Measurements from ENCODE around the gene NOM1. TPM values are rescaled to one million over a fixed set of nuclear protein-coding genes. Genes with fewer than 3 reads are reported as not detected.

Gene NOM1
- total and polyA plus RNA-seq, 2 donors (not counting 3 experiments of a cell fraction or from before 2014, with no cell fraction given): 13.7 to 38.6 TPM

DNA sequence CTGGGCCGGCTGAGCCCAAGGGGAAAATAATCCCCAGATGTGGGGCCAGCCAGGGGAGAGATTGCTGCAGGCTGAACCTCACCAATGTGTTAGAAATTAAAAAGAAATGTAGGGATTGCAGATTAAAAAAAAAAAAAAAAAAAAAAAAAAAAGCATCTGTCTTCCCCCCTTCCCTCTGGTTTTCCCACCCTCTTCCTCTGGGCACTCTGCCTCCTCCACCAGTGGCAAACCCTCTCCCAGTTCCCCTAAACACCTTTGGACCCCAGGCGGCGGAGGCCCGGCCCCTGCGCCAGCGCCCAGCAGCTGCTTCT, 53.9 kb downstream of the NOM1 start:
- dilution Hi-C loops (cut with MboI; ENCODE audit: extremely low pct_ligation_motif_present, low sequenced_read_pairs) (no loop called here), intact Hi-C loops (cut with micrococcal nuclease) (loop anchor here (2.0 to 5.0 kb wide), 2 partner anchors 15 to 134 kb away; partner anchors contain the start of gene UBE3C)
- TF ChIP-seq GATA2 (IDR thresholded peaks at IDR 0.05; ENCODE audit: insufficient read depth, insufficient read length, low read depth, low read length) (no peak), POLR2A (IDR thresholded peaks at IDR 0.05; ENCODE audit: low read depth, low read length) (no peak), EZH2 (IDR thresholded peaks at IDR 0.05; ENCODE audit: borderline replicate concordance, low read depth, low read length, severe bottlenecking) (no peak), FOS (IDR thresholded peaks at IDR 0.05; ENCODE audit: borderline replicate concordance, insufficient read depth, low read length) (no peak), JUN (IDR thresholded peaks at IDR 0.05; ENCODE audit: borderline replicate concordance, insufficient read depth, insufficient read length, low read depth) (no peak), MYC (IDR thresholded peaks at IDR 0.05; ENCODE audit: low read depth, low read length) (no peak), POLR2AphosphoS5 (IDR thresholded peaks at IDR 0.05; ENCODE audit: insufficient read depth, low read depth, low read length) (no peak)
- TF ChIP-seq, protein P1, sequence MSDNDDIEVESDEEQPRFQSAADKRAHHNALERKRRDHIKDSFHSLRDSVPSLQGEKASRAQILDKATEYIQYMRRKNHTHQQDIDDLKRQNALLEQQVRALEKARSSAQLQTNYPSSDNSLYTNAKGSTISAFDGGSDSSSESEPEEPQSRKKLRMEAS (IDR thresholded peaks at IDR 0.05; ENCODE audit: insufficient read depth, insufficient read length): no peak
- TF ChIP-seq, protein P2, sequence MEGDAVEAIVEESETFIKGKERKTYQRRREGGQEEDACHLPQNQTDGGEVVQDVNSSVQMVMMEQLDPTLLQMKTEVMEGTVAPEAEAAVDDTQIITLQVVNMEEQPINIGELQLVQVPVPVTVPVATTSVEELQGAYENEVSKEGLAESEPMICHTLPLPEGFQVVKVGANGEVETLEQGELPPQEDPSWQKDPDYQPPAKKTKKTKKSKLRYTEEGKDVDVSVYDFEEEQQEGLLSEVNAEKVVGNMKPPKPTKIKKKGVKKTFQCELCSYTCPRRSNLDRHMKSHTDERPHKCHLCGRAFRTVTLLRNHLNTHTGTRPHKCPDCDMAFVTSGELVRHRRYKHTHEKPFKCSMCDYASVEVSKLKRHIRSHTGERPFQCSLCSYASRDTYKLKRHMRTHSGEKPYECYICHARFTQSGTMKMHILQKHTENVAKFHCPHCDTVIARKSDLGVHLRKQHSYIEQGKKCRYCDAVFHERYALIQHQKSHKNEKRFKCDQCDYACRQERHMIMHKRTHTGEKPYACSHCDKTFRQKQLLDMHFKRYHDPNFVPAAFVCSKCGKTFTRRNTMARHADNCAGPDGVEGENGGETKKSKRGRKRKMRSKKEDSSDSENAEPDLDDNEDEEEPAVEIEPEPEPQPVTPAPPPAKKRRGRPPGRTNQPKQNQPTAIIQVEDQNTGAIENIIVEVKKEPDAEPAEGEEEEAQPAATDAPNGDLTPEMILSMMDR (IDR thresholded peaks at IDR 0.05; ENCODE audit: extremely low read depth in 1 of 2, insufficient read depth in 1 of 2, low read depth in 1 of 2, low read length in 2 of 2): no peak
- Histone ChIP-seq H3K9ac (replicated peaks; ENCODE audit: extremely low read depth, insufficient read depth, low read length) (no peak overlapping the region), H3K36me3 (ENCODE audit: control insufficient read depth in 2 of 2, extremely low read depth in 1 of 2, insufficient read depth in 2 of 2, low read length in 2 of 2) (no peaks in the 10 kb centered on the region), H3K4me2 (ENCODE audit: insufficient read depth, low read length) (no peak overlapping the region), H3K4me3 (replicated peaks in 1 of 3; ENCODE audit: insufficient read depth in 1 of 3, low read depth in 1 of 3, low read length in 3 of 3) (no peak overlapping the region), H3K27ac (ENCODE audit: insufficient read depth, low read depth, low read length) (no peak overlapping the region), H3K9me1 (replicated peaks; ENCODE audit: control insufficient read depth, extremely low read depth, insufficient read depth, low read length) (no peaks in the 10 kb centered on the region), H2AFZ (ENCODE audit: low read depth, low read length) (no peak overlapping the region), H3K9me3 (replicated peaks; ENCODE audit: control insufficient read depth, insufficient read depth, low read length) (no peaks in the 10 kb centered on the region), H3K4me1 (ENCODE audit: control insufficient read depth, extremely low read depth, insufficient read depth, low read length) (peaks cover 8% of the 10 kb centered on the region), H3K79me2 (ENCODE audit: control insufficient read depth, insufficient read depth, low read length) (no peaks in the 10 kb centered on the region), H4K20me1 (replicated peaks; ENCODE audit: control insufficient read depth, extremely low read depth, insufficient read depth, low read length) (no peaks in the 10 kb centered on the region), H3K27me3 (ENCODE audit: control insufficient read depth in 2 of 2, insufficient read depth in 2 of 2, low read length in 2 of 2) (peaks cover 73 to 98% of the 10 kb centered on the region in 2 experiments)
- FAIRE-seq (no peak), DNase-seq (ENCODE audit: low read depth, low spot score) (no peak)
- ChIA-PET POLR2A (no interaction called here), CTCF (no interaction called here)
- BruUV-seq (replicated peaks): no TSS peak

Data from endothelial cell of umbilical vein (primary cell).